Limb (tissue), 2 donors: ENCODE data around the gene PARP12.
"Not testable (repeated sequence)": the region's sequence is repeated elsewhere in the genome, so short reads cannot be mapped to it uniquely, and the experiment has no call there.

Experiments
- DNase-seq, 2 donors: peaks; one replicate each; pipeline ENCODE4 v3.0.0-alpha.2; 2016; ENCODE audit errors: extremely low spot score in 2 of 2

Gene PARP12

DNA sequence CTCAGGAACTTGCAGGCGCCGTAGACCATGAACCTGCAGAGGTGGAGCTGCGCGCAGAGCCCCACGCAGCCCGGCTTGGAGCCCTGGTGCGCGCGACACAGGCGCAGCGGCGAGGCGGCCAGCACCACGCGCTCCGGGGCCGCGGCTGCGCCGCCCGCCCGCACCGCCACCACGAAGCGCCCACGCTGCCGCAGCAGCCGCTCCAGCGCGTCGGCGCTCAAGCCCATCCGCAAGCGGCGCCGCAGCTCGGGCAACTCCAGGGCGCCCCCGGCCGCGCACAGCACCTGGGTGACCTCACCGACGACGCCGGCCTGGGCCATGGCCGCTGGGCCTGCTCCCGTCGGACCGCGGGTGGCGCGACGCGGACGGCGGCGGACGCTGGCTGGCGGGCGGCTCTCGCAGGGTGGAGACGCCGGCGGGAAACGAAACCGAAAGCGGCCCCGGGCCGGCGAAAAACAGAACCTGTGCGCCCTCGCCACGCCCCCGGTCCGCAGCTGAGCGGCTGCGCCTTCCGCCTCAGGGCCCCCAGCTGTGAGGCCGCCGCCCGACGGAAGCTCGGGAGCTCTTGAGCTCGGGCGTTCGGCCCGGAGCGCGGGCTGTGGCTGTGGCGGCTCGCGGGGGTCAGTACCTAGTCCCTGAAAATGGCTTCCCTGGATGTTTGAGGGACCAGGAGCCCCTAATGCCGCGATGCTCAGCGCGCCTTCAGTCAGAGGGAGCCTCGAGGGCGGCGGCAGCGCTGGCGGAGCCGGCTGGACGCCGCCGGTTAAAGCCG lies at the start of gene PARP12:
Gene PARP12, minus strand, starts transcription at position 424 of the 772 bp plus-strand sequence. Its CDS starts 104 bp downstream, at position 320.
- DNase-seq: peak; percentile 48 to 83

DNA sequence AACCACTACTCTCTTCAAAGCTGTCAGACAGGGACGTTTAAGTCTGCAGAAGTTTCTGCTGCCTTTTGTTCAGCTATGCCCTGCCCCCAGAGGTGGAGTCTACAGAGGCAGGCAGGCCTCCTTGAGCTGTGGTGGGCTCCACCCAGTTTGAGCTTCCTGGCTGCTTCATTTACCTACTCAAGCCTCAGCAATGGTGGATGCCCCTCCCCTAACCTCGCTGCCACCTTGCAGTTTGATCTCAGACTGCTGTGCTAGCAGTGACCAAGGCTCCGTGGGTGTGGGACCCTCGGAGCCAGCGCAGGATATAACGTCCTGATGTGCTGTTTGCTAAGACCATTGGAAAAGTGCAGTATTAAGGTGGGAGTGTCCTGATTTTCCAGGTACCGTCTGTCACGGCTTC lies 46.0 kb upstream of the PARP12 start:
- DNase-seq: not testable (repeated sequence)

- no peak for DNase-seq
Observed at GRCh38 chr7:140096459-140096858, 33.7 kb upstream of the PARP12 start.

GRCh38 chr7:140093375-140093774 lies 30.6 kb upstream of the PARP12 start:
- no peak for DNase-seq

GRCh38 chr7:140085447-140085846 lies 22.7 kb upstream of the PARP12 start:
- DNase-seq: no peak

DNA sequence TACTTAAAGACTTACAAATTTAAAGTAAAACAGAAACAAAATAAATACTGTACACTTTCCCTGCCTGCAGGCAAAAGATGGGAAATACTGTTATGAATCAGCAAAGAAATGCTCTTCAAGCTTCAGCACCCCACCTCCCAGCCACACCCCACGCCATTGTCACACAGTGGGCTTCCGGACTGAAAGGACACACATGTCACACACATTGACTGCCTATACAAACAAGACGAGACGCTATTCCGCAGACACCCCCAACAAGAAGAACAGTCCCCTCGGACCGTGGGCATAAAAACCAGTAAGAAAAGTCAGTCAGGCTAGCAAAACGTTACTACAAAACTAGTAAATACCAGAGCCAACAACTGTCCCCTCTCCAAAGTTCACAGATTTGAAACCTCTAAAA lies 22.2 kb upstream of the PARP12 start:
- no peak for DNase-seq

- no peak for DNase-seq
Observed at GRCh38 chr7:140084142-140084655, 21.4 kb upstream of the PARP12 start.

DNA sequence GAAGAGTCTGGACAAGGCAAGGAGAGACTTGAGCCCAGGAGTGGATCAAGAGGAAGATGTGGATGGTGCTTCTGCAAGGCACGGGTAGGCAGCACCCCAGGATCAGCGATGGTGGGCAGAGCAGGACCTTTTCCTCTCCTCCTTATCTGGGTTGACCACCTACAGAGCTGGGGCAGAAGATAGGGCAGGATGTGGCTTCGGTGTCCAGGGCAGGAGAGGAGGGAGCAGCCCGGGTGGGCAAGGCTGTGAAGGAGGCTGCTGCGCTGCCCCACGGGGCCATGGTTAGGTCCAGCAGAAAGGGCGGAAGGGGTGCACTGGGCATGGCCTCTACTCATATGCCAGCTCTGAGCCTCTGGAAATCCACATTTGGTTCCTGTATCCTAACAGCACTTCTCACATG lies 20.0 kb upstream of the PARP12 start:
- no peak for DNase-seq

DNA sequence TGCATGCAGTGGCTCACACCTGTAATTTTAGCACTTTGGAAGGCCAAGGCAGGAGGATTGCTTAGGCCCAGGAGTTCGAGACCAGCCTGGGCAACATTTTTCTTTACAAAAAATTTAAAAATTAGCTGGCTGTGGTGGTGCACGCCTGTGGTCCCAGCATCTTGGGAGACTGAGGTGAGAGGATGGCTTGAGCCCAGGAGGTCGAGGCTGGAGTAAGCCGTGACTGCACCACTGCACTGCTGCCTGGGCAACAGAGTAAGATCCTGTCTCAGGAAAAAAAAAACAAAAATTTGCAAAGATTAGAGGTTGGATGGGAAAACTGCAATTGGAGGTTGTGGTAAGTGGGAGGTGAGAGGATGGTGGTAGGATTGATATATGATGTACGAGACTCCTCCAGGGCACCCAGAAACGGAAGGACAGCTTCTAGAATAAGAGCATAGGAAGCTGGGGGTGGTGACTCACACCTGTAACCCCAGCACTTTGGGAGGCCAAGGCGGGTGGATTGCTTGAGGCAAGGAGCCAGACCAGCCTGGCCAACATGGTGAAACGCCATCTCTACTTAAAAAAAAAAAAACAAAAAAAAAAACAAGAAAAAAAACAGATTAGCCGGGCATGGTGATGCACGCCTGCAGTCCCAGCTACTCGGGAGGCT lies 19.1 kb upstream of the PARP12 start:
- no peak for DNase-seq

GRCh38 chr7:140080919-140081318 lies 18.2 kb upstream of the PARP12 start:
- no peak for DNase-seq

GRCh38 chr7:140079121-140079536 lies 16.4 kb upstream of the PARP12 start:
- DNase-seq: no peak

DNA sequence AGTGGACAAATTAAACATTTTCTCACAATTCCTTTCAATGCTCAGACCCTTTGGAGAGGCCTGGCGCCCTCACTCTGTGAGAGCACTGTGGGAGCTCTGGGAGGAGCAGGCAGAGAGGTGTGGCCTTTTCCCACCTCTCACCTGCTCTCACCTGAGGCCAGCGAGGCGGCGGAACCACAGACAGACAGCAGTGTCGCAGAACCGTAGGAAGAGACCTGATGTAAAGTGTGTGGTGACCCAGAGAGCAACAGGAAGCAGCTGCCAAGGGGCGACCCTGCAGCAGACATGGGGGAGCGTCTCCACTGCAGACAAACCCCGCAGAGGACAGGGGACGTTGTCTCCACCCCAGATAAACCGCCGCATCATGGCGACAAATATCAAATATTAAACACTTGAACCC lies 15.6 kb upstream of the PARP12 start:
- no peak for DNase-seq

DNA sequence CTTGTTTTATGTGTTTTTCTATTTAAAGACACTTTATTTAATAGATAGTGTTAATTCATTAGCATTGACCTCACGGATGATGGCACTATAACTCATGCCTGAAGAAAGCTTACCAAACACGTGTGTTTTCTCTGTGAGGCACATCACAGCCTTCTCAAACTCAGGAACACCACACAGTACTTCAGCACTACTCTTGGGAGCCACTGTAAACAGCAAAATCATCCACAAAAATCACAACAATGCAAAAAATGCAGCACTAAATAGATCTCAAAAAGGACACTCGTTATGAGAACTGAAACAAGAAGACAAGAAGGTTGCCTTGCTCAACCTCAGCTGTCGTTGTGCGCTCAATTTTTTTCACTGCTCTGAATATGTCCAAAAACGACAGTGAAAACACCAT lies 12.0 kb upstream of the PARP12 start:
- DNase-seq: no peak

- no peak for DNase-seq
Observed at GRCh38 chr7:140070546-140070945, 7.8 kb upstream of the PARP12 start.

DNA sequence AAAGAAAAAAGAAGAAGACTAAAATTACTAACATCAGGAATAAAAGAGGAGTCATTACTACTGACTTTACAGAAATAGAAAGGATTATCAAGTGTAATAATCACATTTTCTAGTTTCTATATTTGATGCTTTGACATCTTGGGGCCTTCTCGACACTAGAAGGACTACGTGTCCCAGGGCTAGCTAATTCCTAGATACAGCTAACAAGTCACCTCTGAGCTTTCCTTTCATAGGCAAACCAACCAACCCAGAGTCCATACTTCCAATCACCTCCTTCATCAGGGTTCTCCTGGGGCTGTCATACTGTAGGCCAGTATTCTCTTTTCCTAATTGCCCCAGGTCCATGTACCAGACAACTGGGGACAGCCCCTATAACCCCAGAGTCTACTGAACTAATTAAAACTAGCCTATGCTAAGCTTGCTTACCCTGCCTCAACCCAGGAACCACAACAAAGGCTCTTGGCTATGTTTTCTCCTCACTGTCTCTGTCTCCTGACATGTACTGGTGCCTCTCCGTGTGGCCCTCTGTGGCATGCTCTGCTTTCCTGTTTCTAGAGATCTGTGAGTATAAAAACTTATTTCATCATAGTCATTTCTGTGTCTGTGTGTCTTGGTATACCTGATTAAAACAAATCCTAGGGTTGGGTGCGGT lies 6.7 kb upstream of the PARP12 start:
- no peak for DNase-seq

DNA sequence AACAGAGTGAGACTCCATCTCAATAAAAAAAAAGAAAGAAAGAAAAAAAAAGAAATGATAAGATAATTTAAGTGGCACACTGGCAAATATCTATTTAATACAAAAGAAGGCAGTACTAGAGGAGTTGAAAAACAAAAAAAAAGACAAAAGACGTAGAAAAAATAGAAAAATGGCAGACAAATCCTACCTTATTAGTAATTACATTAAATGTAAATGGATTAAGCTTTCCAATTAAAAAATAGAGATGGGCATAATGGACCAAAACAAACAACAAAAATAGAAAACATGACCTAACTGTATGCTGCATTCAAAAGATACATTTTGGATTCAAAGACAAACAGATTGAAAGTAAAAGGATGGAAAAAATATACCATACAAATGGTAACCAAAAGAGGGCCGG lies 5.3 kb upstream of the PARP12 start:
- DNase-seq: no peak

DNA sequence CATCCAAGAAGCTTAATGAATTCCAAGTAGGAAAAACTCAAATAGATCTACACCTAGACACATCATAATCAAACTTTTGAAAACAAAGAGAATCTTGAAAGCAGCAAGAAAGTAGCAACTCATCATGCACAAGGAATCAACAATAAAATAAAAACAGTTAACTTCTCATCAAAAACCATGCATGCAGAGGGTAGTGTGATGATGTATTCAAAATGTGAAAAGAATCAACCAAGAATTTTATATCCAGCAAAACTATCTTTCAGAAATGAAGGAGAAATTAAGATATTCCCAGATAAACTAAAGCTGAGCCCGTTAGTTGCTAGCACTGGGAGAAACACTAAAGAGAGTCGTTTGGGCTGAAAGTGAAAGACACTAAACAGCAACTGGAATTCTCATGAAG lies 4.3 kb upstream of the PARP12 start:
- DNase-seq: no peak

GRCh38 chr7:140062118-140062527 lies 628 bp downstream of the PARP12 start:
- DNase-seq: no peak

- DNase-seq: no peak
Observed at GRCh38 chr7:140061607-140061930, 1.2 kb downstream of the PARP12 start.

GRCh38 chr7:140060788-140061606 lies 1.8 kb downstream of the PARP12 start:
- no peak for DNase-seq

- DNase-seq: no peak
Observed at GRCh38 chr7:140060243-140060630, 2.5 kb downstream of the PARP12 start.
